MG63 (cell line): ENCODE measurements around the gene CLASP1. TPM values are rescaled to one million over a fixed set of nuclear protein-coding genes. Genes with fewer than 3 reads are reported as not detected.
"Not testable (repeated sequence)": the region's sequence is repeated elsewhere in the genome, so short reads cannot be mapped to it uniquely, and the experiment has no call there.

Experiments used
- DNase-seq: peaks from one replicate; pipeline ENCODE4 v3.0.0-alpha.2; 2020
- H3K27me3 ChIP-seq: fragments of 250-450 bp; sonication (Bioruptor Pico); 2 replicates; pipeline ENCODE4 v1.5.1; 2020; ENCODE audit warnings: mild to moderate bottlenecking, moderate library complexity
- H3K36me3 ChIP-seq: fragments of 250-450 bp; sonication (Bioruptor Pico); 2 replicates; pipeline ENCODE4 v1.5.1; 2020; ENCODE audit warnings: mild to moderate bottlenecking, moderate library complexity
- H3K4me3 ChIP-seq: fragments of 250-450 bp; sonication (Bioruptor Pico); 2 replicates; pipeline ENCODE4 v1.5.1; 2020; ENCODE audit warnings: mild to moderate bottlenecking, moderate library complexity
- H3K9me3 ChIP-seq: fragments of 250-450 bp; sonication (Bioruptor Pico); 2 replicates; pipeline ENCODE4 v1.5.1; 2020; ENCODE audit warnings: mild to moderate bottlenecking, moderate library complexity
- total RNA-seq: library from RNA; depleted of rRNA; stranded (reverse); fragments of >200 nt; shearing (Covaris generic); gene quantifications from 2 replicates; pipeline ENCODE4 v1.2.3, GENCODE V29; 2014; ENCODE audit warnings: low replicate concordance

CLASP1 gene
- total RNA-seq, 1 experiment from 2014 or later: 20.8 TPM

GRCh38 chr2:121639846-121640245 is 9.4 kb downstream of the CLASP1 start:
- not testable (repeated sequence) for H3K36me3 ChIP-seq, H3K4me3 ChIP-seq, H3K9me3 ChIP-seq, DNase-seq, H3K27me3 ChIP-seq

GRCh38 chr2:121638333-121638732 is 10.9 kb downstream of the CLASP1 start:
- no peaks in the 10 kb centered on the region for H3K27me3 ChIP-seq
- H3K9me3 ChIP-seq: no peaks in the 10 kb centered on the region
- no peak overlapping the region for H3K4me3 ChIP-seq
- peaks cover 3% of the 10 kb centered on the region for H3K36me3 ChIP-seq
- DNase-seq: no peak

DNA sequence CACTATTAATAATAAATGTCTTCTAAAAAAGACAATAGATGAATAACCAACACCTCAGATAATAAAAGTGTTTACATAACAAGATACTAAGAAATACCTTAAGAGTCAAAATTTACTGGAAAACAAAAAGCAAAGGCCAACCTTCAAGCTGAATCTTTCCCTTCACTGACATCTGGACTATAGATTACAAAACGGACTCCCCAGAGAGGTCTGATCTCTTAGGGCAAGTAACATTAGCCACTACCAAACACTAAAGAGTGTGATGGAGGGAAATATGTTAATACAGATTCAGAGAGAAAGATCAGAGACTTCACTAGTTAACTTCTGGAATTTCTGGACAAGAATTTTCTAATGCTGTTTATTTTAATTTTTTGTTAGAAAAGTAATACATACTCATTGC is 13.9 kb downstream of the CLASP1 start:
- no peak for DNase-seq
- no peaks in the 10 kb centered on the region for H3K9me3 ChIP-seq
- no peak overlapping the region for H3K4me3 ChIP-seq
- peaks cover 3% of the 10 kb centered on the region; the same call in 1 of the 2 replicates for H3K36me3 ChIP-seq
- H3K27me3 ChIP-seq: no peaks in the 10 kb centered on the region

- no peak overlapping the region for H3K4me3 ChIP-seq
- DNase-seq: peak; percentile 63
- H3K9me3 ChIP-seq: no peaks in the 10 kb centered on the region
- no peaks in the 10 kb centered on the region for H3K27me3 ChIP-seq
- peaks cover 3% of the 10 kb centered on the region; the same call in 1 of the 2 replicates for H3K36me3 ChIP-seq
Observed at GRCh38 chr2:121634354-121635307, 14.6 kb downstream of the CLASP1 start.

DNA sequence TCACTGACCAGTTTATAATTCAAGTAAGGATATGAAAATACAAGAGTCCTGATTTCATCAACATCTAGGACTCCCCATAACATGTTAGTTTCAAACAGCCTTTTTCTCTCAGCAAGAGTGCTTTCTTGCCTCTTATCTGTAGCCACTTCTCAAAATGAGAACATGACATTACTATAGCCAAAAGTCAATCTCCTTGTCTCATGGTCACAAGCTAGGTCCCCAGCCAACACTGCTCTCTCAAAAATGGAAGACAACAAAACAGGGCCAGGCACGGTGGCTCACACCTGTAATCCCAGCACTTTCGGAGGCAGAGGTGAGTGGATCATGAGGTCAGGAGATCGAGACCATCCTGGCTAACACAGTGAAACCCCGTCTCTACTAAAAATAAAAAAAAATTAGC is 15.8 kb downstream of the CLASP1 start:
- Histone ChIP-seq H3K27me3 (no peaks in the 10 kb centered on the region), H3K36me3 (no peaks in the 10 kb centered on the region), H3K9me3 (no peaks in the 10 kb centered on the region), H3K4me3 (no peak overlapping the region)
- no peak for DNase-seq

DNA sequence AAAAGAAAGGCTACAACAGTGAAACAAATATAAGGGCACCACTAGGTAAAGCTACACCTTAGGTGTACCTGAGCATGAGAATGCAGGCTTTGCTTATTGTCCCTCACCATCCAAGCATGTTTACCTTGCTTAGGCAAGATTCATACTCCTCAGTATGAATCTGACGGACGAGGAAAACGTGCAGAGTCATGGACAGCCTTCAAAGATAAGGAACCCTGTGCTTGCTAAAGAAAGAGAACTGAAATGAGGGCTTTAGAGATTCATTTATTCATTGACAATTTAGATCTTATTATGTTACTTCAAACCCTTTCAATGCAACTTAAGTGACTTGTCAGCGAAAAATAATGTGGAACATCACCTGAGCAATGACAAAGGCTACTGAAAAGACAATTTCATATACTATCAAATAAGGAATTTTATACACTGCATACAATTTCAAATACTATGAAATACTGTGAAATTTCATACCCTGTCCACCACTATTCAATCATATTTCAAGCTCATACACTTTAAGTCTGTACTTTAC is 21.7 kb downstream of the CLASP1 start:
- Histone ChIP-seq H3K4me3 (no peak overlapping the region), H3K27me3 (no peaks in the 10 kb centered on the region), H3K36me3 (0 out of 2 replicates have a peak, but pooled peaks cover 3% of the 10 kb centered on the region), H3K9me3 (no peaks in the 10 kb centered on the region)
- DNase-seq: no peak

DNA sequence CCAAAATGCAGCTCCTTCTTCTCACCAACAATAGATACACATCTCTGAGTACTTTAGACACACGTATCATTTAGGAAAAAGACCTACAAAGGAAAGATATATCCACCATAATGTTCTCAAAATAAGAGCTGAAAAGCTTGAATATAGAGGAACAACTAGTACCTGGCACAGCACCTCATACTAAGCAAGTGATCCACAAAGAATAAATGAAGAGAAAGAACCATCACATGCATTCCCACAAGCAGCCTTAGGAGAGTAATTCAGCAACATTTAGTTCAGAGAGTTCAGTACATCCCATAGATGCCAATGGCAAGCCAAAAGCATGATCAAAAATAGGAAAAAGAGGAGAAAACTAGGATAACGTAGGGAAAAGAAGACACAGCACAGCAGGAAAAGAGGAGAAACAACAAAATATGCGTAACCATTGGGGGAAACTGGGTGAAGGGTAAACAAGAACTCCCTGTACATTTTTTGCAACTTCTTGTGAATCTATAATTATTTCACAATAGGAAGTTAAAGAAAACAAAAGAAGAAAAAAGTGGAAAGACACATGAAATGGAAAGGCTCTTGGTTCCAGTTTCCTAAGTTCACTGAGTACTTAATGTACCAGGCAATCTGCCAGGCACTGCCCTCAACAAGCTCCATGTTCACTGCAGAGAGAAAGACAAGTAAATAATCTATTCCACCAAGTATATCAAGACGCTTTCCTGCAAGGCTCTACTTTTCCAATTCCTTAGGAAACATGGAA is 22.3 kb downstream of the CLASP1 start:
- H3K36me3 ChIP-seq: 0 out of 2 replicates have a peak, but pooled peaks cover 3% of the 10 kb centered on the region
- no peaks in the 10 kb centered on the region for H3K27me3 ChIP-seq
- no peaks in the 10 kb centered on the region for H3K9me3 ChIP-seq
- H3K4me3 ChIP-seq: no peak overlapping the region
- no peak for DNase-seq

GRCh38 chr2:121625953-121626352 is 23.3 kb downstream of the CLASP1 start:
- Histone ChIP-seq H3K36me3 (0 out of 2 replicates have a peak, but pooled peaks cover 3% of the 10 kb centered on the region), H3K27me3 (no peaks in the 10 kb centered on the region), H3K4me3 (no peak overlapping the region), H3K9me3 (no peaks in the 10 kb centered on the region)
- DNase-seq: no peak

DNA sequence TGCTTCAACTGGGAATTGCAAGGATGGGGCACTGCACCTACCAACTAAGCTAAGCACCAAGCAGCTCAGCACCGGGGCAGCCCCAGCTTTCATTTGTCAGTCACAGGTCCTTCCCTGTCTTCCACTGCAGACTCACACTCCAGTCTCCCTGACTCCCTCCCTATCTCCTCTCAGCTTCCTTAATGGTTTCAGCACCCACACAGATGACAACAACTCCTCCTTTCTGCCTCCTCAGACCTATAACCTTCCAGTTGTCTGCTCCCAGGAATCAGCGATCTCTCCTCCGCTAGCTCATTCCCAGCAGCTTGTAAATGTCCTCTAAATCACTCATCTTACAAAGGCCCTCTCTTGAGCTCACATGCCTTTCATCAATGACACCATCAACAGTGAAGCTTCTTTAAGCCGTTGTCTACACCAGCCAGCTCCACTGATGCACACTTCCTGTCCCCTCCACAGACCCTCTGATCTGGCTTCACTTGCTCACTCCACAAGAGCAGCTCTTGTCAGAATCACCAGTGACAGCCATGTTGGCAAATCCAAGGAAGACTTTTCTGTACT is 32.1 kb downstream of the CLASP1 start:
- H3K9me3 ChIP-seq: no peaks in the 10 kb centered on the region
- peaks cover 6% of the 10 kb centered on the region for H3K36me3 ChIP-seq
- DNase-seq: no peak
- no peak overlapping the region for H3K4me3 ChIP-seq
- no peaks in the 10 kb centered on the region for H3K27me3 ChIP-seq

DNA sequence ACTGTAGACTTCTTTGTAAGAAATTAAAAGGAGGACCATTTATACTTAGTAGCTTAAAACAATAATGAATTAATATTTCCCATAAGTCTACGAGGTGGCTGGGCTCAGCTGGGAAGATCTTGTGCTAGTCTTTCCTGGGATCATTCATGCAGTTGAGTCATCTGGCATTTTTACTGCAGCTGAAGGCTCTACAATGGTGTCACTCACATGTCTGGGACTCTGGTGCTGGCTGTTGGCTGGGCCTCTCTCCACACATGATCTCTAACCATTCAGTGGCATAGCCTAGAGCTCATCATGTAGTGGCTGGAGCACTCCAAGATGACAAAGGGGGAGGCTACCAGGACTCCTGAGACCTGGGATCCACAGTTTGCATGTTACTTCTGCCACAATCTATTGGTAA is 35.5 kb downstream of the CLASP1 start:
- H3K9me3 ChIP-seq: no peaks in the 10 kb centered on the region
- DNase-seq: no peak

GRCh38 chr2:121613152-121613551 is 36.1 kb downstream of the CLASP1 start:
- peaks cover 6% of the 10 kb centered on the region for H3K36me3 ChIP-seq
- DNase-seq: no peak
- H3K27me3 ChIP-seq: no peaks in the 10 kb centered on the region
- H3K9me3 ChIP-seq: no peaks in the 10 kb centered on the region
- H3K4me3 ChIP-seq: no peak overlapping the region

More for the DNA sequence above, 35.5 kb downstream of the CLASP1 start:
- H3K36me3 ChIP-seq: peaks cover 6% of the 10 kb centered on the region
- no peaks in the 10 kb centered on the region for H3K27me3 ChIP-seq
- no peak overlapping the region for H3K4me3 ChIP-seq

GRCh38 chr2:121611730-121612705 is 37.2 kb downstream of the CLASP1 start:
- no peaks in the 10 kb centered on the region for H3K27me3 ChIP-seq
- no peak for DNase-seq
- peaks cover 6% of the 10 kb centered on the region for H3K36me3 ChIP-seq
- no peaks in the 10 kb centered on the region for H3K9me3 ChIP-seq
- H3K4me3 ChIP-seq: no peak overlapping the region

DNA sequence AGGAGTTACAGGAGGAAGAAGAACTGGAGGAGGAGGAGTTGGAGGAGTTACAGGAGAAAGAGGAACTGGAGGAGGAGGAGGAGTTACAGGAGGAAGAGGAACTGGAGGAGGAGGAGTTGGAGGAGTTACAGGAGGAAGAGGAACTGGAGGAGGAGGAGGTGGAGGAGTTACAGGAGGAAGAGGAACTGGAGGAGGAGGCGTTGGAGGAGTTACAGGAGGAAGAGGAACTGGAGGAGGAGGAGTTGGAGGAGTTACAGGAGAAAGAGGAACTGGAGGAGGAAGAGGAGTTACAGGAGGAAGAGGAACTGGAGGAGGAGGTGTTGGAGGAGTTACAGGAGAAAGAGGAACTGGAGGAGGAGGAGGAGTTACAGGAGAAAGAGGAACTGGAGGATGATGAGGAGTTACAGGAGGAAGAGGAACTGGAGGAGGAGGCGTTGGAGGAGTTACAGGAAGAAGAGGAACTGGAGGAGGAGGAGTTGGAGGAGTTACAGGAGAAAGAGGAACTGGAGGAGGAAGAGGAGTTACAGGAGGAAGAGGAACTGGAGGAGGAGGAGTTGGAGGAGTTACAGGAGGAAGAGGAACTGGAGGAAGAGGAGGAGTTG is 38.1 kb downstream of the CLASP1 start:
- not testable (repeated sequence) for H3K9me3 ChIP-seq, H3K27me3 ChIP-seq, H3K36me3 ChIP-seq, H3K4me3 ChIP-seq, DNase-seq

- DNase-seq, H3K27me3 ChIP-seq, H3K9me3 ChIP-seq, H3K36me3 ChIP-seq, H3K4me3 ChIP-seq: not testable (repeated sequence)
Observed at GRCh38 chr2:121610487-121610874, 38.8 kb downstream of the CLASP1 start.

DNA sequence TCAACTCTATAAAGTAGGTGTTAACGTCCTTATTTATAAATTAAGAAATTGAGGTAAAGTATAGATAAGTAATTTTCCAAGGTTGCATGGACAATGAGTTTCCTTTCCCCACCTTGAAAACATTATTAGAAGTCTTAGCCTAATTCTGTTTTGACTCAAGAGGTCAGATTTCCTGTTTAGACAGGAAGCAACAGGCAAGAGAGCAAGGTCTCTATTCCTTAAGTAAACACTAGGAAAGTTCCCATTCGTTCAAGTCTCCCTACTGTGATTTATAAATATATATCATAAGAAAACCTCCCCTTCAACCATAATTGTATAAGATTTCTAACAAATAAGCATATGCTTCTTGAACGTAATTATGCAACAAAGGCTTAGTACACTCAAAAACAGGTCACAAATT is 40.3 kb downstream of the CLASP1 start:
- Histone ChIP-seq H3K9me3 (no peaks in the 10 kb centered on the region), H3K27me3 (no peaks in the 10 kb centered on the region), H3K36me3 (peaks cover 9% of the 10 kb centered on the region), H3K4me3 (no peak overlapping the region)
- no peak for DNase-seq

DNA sequence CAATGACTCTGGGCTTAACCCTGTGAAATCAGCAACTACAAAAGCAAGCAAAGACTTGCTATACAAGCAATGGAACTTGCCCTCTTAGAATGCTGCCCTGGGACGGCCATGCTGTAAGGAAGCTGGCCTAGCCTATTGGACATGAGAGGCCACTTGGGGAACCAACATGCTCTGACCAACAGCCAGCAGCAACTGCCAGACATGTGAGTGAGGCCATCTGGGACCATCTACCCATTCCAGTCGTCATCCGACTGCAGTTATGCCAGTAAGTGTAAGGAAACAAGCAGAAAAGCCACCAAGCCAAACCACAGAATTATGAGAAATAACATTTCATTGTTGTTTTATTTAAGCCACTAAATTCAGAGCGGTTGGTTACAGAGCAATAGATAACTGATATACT is 40.9 kb downstream of the CLASP1 start:
- no peak for DNase-seq
- Histone ChIP-seq H3K27me3 (no peaks in the 10 kb centered on the region), H3K36me3 (peaks cover 9% of the 10 kb centered on the region), H3K9me3 (no peaks in the 10 kb centered on the region), H3K4me3 (no peak overlapping the region)
